Melanocyte of skin (primary cell): ENCODE data around the gene CXCR2. TPM values are rescaled to one million over a fixed set of nuclear protein-coding genes. Genes with fewer than 3 reads are reported as not detected.

Source experiments
- total RNA-seq, 2 donors: library from RNA; depleted of rRNA; stranded (reverse); fragments of >200 nt; gene quantifications; 2 replicates each; pipeline ENCODE4 v1.2.3, GENCODE V29; 2012

The CXCR2 gene
- total RNA-seq: not detected

GRCh38 chr2:218125626-218126080 lies at the start of gene CXCR2:
Gene CXCR2, plus strand, starts transcription at chr2:218126028. Its CDS starts 8,774 bp downstream, at chr2:218134802.

GRCh38 chr2:218166791-218167190 lies 41.0 kb downstream of the CXCR2 start, which contains the start of gene CXCR1:
Gene CXCR1, minus strand, starts transcription at chr2:218166962. Its CDS starts 1,751 bp downstream, at chr2:218165211.

Other genes with a start within 250 kb of the CXCR2 start
- 10 to 100 TPM; 15.1 to 22.0 TPM for gene TNS1, start 123.0 kb upstream of the CXCR2 start, total RNA-seq
- not detected for gene RUFY4, start 56.8 kb upstream of the CXCR2 start, total RNA-seq
- not detected for gene CXCR1, start 40.9 kb downstream of the CXCR2 start, total RNA-seq
- 100 to 1,000 TPM; 233 to 312 TPM for gene ARPC2, start 91.2 kb downstream of the CXCR2 start, total RNA-seq
- under 1 TPM in 1 of 2 donors, not detected in 1; under 0.01 TPM for gene GPBAR1, start 135.0 kb downstream of the CXCR2 start, total RNA-seq
- 100 to 1,000 TPM in 1 of 2 donors, 10 to 100 TPM in 1; 85.0 to 131 TPM for gene AAMP, start 144.1 kb downstream of the CXCR2 start, total RNA-seq
- gene PNKD, start 144.5 kb downstream of the CXCR2 start, total RNA-seq: 10 to 100 TPM; 38.3 to 42.3 TPM
- 100 to 1,000 TPM; 209 to 266 TPM for gene TMBIM1, start 166.5 kb downstream of the CXCR2 start, total RNA-seq
- under 1 TPM in 1 of 2 donors, not detected in 1; 0.33 TPM for gene CATIP, start 230.8 kb downstream of the CXCR2 start, total RNA-seq